ENCODE measurements around the gene INO80B. TPM values are rescaled to one million over a fixed set of nuclear protein-coding genes. Genes with fewer than 3 reads are reported as not detected.

The INO80B gene
- total RNA-seq, 1 experiment from 2014 or later, result 24.0 TPM

DNA sequence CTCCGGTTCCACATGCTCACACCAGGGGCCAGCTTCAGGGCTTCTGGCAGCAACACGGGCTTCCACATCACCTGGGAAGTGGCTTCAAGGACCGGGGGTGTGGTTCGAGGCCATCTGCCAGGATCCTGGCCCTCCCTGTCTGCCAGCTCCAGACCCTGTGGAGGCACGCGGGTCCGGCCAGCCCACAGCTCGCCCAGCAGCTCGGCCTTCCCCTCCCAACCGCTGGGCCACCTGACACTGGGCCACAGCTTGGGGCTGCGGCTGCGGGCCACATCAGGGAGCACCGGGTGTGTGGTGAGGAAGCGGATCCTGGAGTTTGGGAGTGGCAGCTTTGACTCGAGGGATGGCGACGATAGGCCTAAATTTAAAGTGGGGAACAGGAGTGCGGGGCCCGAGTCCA, 40.4 kb upstream of the INO80B start:
- CTCF ChIA-PET, result no interaction called here
- H2AFZ ChIP-seq (ENCODE audit: low read depth, low read length, poor library complexity, severe bottlenecking), result no peak overlapping the region

DNA sequence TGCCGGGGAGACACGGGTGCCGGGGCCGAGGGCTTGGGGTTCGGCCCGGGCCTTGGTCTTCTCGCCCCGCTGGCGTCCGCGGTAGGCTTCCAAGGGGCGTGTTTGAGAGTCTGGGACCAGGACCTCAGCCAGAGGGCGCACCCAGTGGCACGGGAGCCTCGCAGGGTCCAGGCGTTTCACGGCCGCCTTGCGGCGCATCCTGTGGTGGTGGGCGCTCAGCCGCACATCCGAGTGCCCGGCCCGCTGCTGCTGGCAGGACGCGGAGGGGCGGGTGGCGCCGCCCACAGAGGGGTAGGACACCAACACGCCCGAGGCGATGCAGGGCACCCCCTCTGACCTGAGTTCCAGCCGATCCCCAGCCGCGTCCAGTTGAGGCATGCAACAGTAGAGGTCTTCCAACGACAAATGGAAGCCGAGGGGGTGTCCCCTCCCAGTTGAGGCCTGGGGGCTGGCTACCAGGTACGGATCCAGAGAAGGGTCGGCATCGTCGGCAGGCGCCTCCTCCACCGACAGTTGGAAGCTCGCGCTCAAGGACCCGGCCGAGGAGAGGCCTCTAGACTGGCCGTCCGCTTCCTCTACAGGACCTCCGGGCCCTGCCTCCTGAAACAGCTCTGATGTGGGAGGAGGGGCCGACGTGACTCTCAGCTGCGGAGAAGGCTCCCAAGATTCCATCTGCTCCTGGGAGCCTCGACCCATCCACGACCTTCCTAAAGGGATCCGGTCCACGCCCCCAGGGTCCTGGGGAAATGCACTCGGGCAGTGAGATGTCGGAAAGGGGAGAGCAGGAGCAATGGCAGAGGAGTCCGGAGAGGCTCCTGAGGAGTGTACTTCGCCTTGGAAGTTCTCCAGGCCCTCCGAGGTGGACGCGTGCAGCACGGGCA, 39.8 kb upstream of the INO80B start:
- Histone ChIP-seq H3K36me3 (ENCODE audit: control insufficient read depth in 1 of 2, insufficient read depth in 2 of 2, low read length in 2 of 2) (no peaks in the 10 kb centered on the region), H3K27ac (ENCODE audit: low read depth, low read length) (no peak overlapping the region), H3K4me2 (ENCODE audit: low read length) (no peak overlapping the region), H3K27me3 (ENCODE audit: insufficient read depth, low read length) (no peaks in the 10 kb centered on the region), H3K79me2 (ENCODE audit: insufficient read depth, low read length) (no peaks in the 10 kb centered on the region), H3K9me2 (ENCODE audit: insufficient read depth) (no peaks in the 10 kb centered on the region), H4K20me1 (ENCODE audit: insufficient read depth) (no peaks in the 10 kb centered on the region), H3K9me3 (ENCODE audit: control insufficient read depth in 1 of 2, insufficient read depth in 1 of 2, low read depth in 1 of 2, low read length in 2 of 2) (no peaks in the 10 kb centered on the region), H3K9ac (ENCODE audit: low read length) (no peak overlapping the region), H2AFZ (ENCODE audit: low read depth, low read length, poor library complexity, severe bottlenecking) (no peak overlapping the region), H3K4me1 (ENCODE audit: control insufficient read depth in 1 of 2, insufficient read depth in 2 of 2, low read length in 2 of 2) (no peaks in the 10 kb centered on the region), H3K4me3 (replicated peaks in 1 of 2; ENCODE audit: low read depth in 1 of 2, low read length in 2 of 2) (no peak overlapping the region)
- ChIA-PET RAD21 (ENCODE audit: low non-redundant PET in 1 of 2, low total read pairs in 2 of 2, uncharacterized antibody in 2 of 2, unreplicated experiment in 2 of 2) (no interaction called here), CTCF (no interaction called here), POLR2A (no interaction called here)
- no peak for DNase-seq (ENCODE audit: low read depth, low spot score)
- intact Hi-C loops (cut with micrococcal nuclease), result no loop called here
- ATAC-seq, result no peak
- TF ChIP-seq, protein P1, sequence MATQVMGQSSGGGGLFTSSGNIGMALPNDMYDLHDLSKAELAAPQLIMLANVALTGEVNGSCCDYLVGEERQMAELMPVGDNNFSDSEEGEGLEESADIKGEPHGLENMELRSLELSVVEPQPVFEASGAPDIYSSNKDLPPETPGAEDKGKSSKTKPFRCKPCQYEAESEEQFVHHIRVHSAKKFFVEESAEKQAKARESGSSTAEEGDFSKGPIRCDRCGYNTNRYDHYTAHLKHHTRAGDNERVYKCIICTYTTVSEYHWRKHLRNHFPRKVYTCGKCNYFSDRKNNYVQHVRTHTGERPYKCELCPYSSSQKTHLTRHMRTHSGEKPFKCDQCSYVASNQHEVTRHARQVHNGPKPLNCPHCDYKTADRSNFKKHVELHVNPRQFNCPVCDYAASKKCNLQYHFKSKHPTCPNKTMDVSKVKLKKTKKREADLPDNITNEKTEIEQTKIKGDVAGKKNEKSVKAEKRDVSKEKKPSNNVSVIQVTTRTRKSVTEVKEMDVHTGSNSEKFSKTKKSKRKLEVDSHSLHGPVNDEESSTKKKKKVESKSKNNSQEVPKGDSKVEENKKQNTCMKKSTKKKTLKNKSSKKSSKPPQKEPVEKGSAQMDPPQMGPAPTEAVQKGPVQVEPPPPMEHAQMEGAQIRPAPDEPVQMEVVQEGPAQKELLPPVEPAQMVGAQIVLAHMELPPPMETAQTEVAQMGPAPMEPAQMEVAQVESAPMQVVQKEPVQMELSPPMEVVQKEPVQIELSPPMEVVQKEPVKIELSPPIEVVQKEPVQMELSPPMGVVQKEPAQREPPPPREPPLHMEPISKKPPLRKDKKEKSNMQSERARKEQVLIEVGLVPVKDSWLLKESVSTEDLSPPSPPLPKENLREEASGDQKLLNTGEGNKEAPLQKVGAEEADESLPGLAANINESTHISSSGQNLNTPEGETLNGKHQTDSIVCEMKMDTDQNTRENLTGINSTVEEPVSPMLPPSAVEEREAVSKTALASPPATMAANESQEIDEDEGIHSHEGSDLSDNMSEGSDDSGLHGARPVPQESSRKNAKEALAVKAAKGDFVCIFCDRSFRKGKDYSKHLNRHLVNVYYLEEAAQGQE (IDR thresholded peaks at IDR 0.05; ENCODE audit: low read depth), result no peak
- no peak for TF ChIP-seq POLR2AphosphoS5 (IDR thresholded peaks at IDR 0.05; ENCODE audit: low read depth, low read length)
- TF ChIP-seq, protein P2, sequence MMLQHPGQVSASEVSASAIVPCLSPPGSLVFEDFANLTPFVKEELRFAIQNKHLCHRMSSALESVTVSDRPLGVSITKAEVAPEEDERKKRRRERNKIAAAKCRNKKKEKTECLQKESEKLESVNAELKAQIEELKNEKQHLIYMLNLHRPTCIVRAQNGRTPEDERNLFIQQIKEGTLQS (IDR thresholded peaks at IDR 0.05), result no peak
- no peak for TF ChIP-seq EZH2phosphoT487 (IDR thresholded peaks at IDR 0.05; ENCODE audit: borderline replicate concordance)
- TF ChIP-seq SIN3A (IDR thresholded peaks at IDR 0.05; ENCODE audit: low read depth), result no peak
- TF ChIP-seq TCF7L2 (IDR thresholded peaks at IDR 0.05; ENCODE audit: borderline replicate concordance, extremely low read depth, insufficient read depth, insufficient read length), result no peak
- TF ChIP-seq POLR2A (IDR thresholded peaks at IDR 0.05; ENCODE audit: borderline replicate concordance, extremely low read depth, insufficient read depth, insufficient read length), result no peak
- no peak for TF ChIP-seq YY1 (IDR thresholded peaks at IDR 0.05; ENCODE audit: extremely low read depth, insufficient replicate concordance, low read depth, low read length)
- TF ChIP-seq, protein P3, sequence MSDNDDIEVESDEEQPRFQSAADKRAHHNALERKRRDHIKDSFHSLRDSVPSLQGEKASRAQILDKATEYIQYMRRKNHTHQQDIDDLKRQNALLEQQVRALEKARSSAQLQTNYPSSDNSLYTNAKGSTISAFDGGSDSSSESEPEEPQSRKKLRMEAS (IDR thresholded peaks at IDR 0.05), result no peak
- TF ChIP-seq ZFX (IDR thresholded peaks at IDR 0.05), result no peak
- no peak for TF ChIP-seq FOSL1 (IDR thresholded peaks at IDR 0.05; ENCODE audit: low read depth)
- TF ChIP-seq CEBPB (IDR thresholded peaks at IDR 0.05; ENCODE audit: low read depth), result no peak
- TF ChIP-seq ELF1 (IDR thresholded peaks at IDR 0.05; ENCODE audit: borderline replicate concordance, low read depth), result no peak
- TF ChIP-seq EZH2 (IDR thresholded peaks at IDR 0.05), result no peak
- TF ChIP-seq SP1 (IDR thresholded peaks at IDR 0.05; ENCODE audit: low read depth), result no peak
- no TSS peak for BruUV-seq (replicated peaks)

More for the DNA sequence above, 40.4 kb upstream of the INO80B start:
- H3K27ac ChIP-seq (ENCODE audit: low read depth, low read length), result no peak overlapping the region
- H3K4me3 ChIP-seq (replicated peaks in 1 of 2; ENCODE audit: low read depth in 1 of 2, low read length in 2 of 2), result no peak overlapping the region
- no peaks in the 10 kb centered on the region for H3K36me3 ChIP-seq (ENCODE audit: control insufficient read depth in 1 of 2, insufficient read depth in 2 of 2, low read length in 2 of 2)
- intact Hi-C loops (cut with micrococcal nuclease), result no loop called here
- no peak for DNase-seq (ENCODE audit: low read depth, low spot score)
- no peak overlapping the region for H3K4me2 ChIP-seq (ENCODE audit: low read length)
- ATAC-seq, result no peak
- BruUV-seq (replicated peaks), result no TSS peak
- no peaks in the 10 kb centered on the region for H3K79me2 ChIP-seq (ENCODE audit: insufficient read depth, low read length)
- H4K20me1 ChIP-seq (ENCODE audit: insufficient read depth), result no peaks in the 10 kb centered on the region
- no peak overlapping the region for H3K9ac ChIP-seq (ENCODE audit: low read length)
- H3K4me1 ChIP-seq (ENCODE audit: control insufficient read depth in 1 of 2, insufficient read depth in 2 of 2, low read length in 2 of 2), result no peaks in the 10 kb centered on the region
- RAD21 ChIA-PET (ENCODE audit: low non-redundant PET in 1 of 2, low total read pairs in 2 of 2, uncharacterized antibody in 2 of 2, unreplicated experiment in 2 of 2), result no interaction called here
- H3K9me3 ChIP-seq (ENCODE audit: control insufficient read depth in 1 of 2, insufficient read depth in 1 of 2, low read depth in 1 of 2, low read length in 2 of 2), result no peaks in the 10 kb centered on the region
- H3K27me3 ChIP-seq (ENCODE audit: insufficient read depth, low read length), result no peaks in the 10 kb centered on the region
- no peak for TF ChIP-seq FOSL1 (IDR thresholded peaks at IDR 0.05; ENCODE audit: low read depth)
- no peak for TF ChIP-seq ELF1 (IDR thresholded peaks at IDR 0.05; ENCODE audit: borderline replicate concordance, low read depth)
- no peak for TF ChIP-seq JUND (IDR thresholded peaks at IDR 0.05)
- POLR2A ChIA-PET, result no interaction called here
- no peaks in the 10 kb centered on the region for H3K9me2 ChIP-seq (ENCODE audit: insufficient read depth)

Measured in HCT116 (cell line).